GM12878 (cell line): ENCODE measurements around the gene ITGB8.

Experiments
- BCLAF1 ChIP-seq: fragments of 450-650 bp; IDR thresholded peaks from 2 replicates; pipeline ENCODE4 v1.6.1; 2017; ENCODE audit warnings: antibody characterized with exemption, mild to moderate bottlenecking, moderate library complexity
- POLR2A ChIP-seq: IDR thresholded peaks from 2 replicates; pipeline ENCODE4 v1.6.1; 2011; ENCODE audit warnings: low read depth, mild to moderate bottlenecking, low read length
- POLR2AphosphoS5 ChIP-seq: IDR thresholded peaks from 2 replicates; pipeline ENCODE4 v1.6.1; 2011; ENCODE audit warnings: mild to moderate bottlenecking, low read length, inconsistent platforms
- SRF ChIP-seq, 2 experiments: IDR thresholded peaks; 2 replicates each; pipeline ENCODE4 v1.6.1; 2011; ENCODE audit warnings: low read depth in 2 of 2, low read length in 2 of 2, mild to moderate bottlenecking in 1 of 2, moderate library complexity in 1 of 2
- TAF1 ChIP-seq: IDR thresholded peaks from 2 replicates; pipeline ENCODE4 v1.6.1; 2011; ENCODE audit warnings: mild to moderate bottlenecking, low read depth, low read length, borderline replicate concordance
- TF ChIP-seq, protein P1 (sequence below), 3 experiments: IDR thresholded peaks in 2 of 3; conservative IDR thresholded peaks in 1 of 3; 2 replicates each; pipeline ENCODE4 v1.5.1; 2011; ENCODE audit warnings: low read depth in 3 of 3, low read length in 3 of 3, mild to moderate bottlenecking in 3 of 3, control low read depth in 2 of 3, moderate library complexity in 2 of 3, inconsistent platforms in 1 of 3, mixed read lengths in 1 of 3; ENCODE audit not compliant: control insufficient read depth in 2 of 3, insufficient read depth in 1 of 3; ENCODE audit errors: extremely low read depth in 1 of 3

- no peak for TF ChIP-seq POLR2A
- TF ChIP-seq SRF (IDR thresholded peaks at IDR 0.05; ENCODE audit: low read depth in 2 of 2, low read length in 2 of 2), result no peak
- no peak for TF ChIP-seq BCLAF1
- no peak for TF ChIP-seq TAF1
- TF ChIP-seq, protein P1, sequence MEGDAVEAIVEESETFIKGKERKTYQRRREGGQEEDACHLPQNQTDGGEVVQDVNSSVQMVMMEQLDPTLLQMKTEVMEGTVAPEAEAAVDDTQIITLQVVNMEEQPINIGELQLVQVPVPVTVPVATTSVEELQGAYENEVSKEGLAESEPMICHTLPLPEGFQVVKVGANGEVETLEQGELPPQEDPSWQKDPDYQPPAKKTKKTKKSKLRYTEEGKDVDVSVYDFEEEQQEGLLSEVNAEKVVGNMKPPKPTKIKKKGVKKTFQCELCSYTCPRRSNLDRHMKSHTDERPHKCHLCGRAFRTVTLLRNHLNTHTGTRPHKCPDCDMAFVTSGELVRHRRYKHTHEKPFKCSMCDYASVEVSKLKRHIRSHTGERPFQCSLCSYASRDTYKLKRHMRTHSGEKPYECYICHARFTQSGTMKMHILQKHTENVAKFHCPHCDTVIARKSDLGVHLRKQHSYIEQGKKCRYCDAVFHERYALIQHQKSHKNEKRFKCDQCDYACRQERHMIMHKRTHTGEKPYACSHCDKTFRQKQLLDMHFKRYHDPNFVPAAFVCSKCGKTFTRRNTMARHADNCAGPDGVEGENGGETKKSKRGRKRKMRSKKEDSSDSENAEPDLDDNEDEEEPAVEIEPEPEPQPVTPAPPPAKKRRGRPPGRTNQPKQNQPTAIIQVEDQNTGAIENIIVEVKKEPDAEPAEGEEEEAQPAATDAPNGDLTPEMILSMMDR (IDR thresholded peaks at IDR 0.05 in 2 of 3, conservative IDR thresholded peaks at IDR 0.05 in 1 of 3; ENCODE audit: control insufficient read depth in 2 of 3, extremely low read depth in 1 of 3, insufficient read depth in 1 of 3, low read depth in 3 of 3, low read length in 3 of 3), result no peak
- TF ChIP-seq POLR2AphosphoS5, result no peak
These were observed 62.9 kb downstream of the ITGB8 start for GRCh38 chr7:20393616-20394015.
